SK-N-SH (cell line): ENCODE results near the gene MYH6. TPM values are rescaled to one million over a fixed set of nuclear protein-coding genes. Genes with fewer than 3 reads are reported as not detected.

ENCODE experiments used
- CTCF ChIA-PET: fragments of 300-600, 350-600 bp; formaldehyde crosslinking; extraction: SDS; loops from one replicate; lab custom pipeline; 2021; lab: Yijun Ruan, JAX
- POLR2A ChIA-PET: fragments of 350-600 bp; sonication (Branson Sonifier 250); formaldehyde crosslinking; extraction: SDS; loops from one replicate; lab custom pipeline; 2020; ENCODE audit warnings: antibody characterized with exemption, inconsistent platforms; lab: Yijun Ruan, JAX
- DNase-seq: peaks from one replicate; pipeline ENCODE4 v3.0.0; 2012
- H2AFZ ChIP-seq: fragments of 200-600 bp; sonication (generic); 2 replicates; pipeline ENCODE4 v1.8.1; 2016; ENCODE audit warnings: antibody characterized with exemption, mild to moderate bottlenecking, low read depth
- H3F3A ChIP-seq: fragments of 200-600 bp; sonication (generic); replicated peaks from 2 replicates; pipeline ENCODE3; 2016; ENCODE audit warnings: antibody characterized with exemption, mild to moderate bottlenecking; ENCODE audit not compliant: insufficient read depth
- H3K27ac ChIP-seq, 2 experiments: fragments of 200-500 bp in 1 of 2; fragments of 200-600 bp in 1 of 2; sonication (Bioruptor generic) in 1 of 2; sonication (generic), shearing (Covaris generic) in 1 of 2; 2 replicates each; pipeline versions ENCODE4 v1.5.1 to v1.6.1; 2014 to 2016; ENCODE audit warnings: low read depth in 2 of 2, inconsistent platforms in 1 of 2, low read length in 1 of 2, mild to moderate bottlenecking in 1 of 2, mixed read lengths in 1 of 2
- H3K27me3 ChIP-seq: fragments of 200-600 bp; sonication (generic), shearing (Covaris generic); 2 replicates; pipeline ENCODE4 v1.6.1; 2016; ENCODE audit warnings: mixed run types; ENCODE audit not compliant: insufficient read depth
- H3K36me3 ChIP-seq, 2 experiments: fragments of 200-500 bp in 1 of 2; fragments of 200-600 bp in 1 of 2; sonication (Bioruptor generic) in 1 of 2; sonication (generic) in 1 of 2; replicated peaks in 1 of 2; 2 replicates each; pipeline versions ENCODE3 to v1.5.1; 2014 to 2016; ENCODE audit warnings: low read length in 1 of 2, mild to moderate bottlenecking in 1 of 2; ENCODE audit not compliant: insufficient read depth in 2 of 2, control insufficient read depth in 1 of 2
- H3K4me1 ChIP-seq, 2 experiments: fragments of 200-500 bp in 1 of 2; fragments of 200-600 bp in 1 of 2; sonication (Bioruptor generic) in 1 of 2; sonication (generic), shearing (Covaris generic) in 1 of 2; 2 replicates each; pipeline versions ENCODE4 v1.5.1 to v1.6.1; 2014 to 2016; ENCODE audit warnings: low read depth in 1 of 2, low read length in 1 of 2, mixed run types in 1 of 2; ENCODE audit not compliant: insufficient read depth in 2 of 2, control insufficient read depth in 1 of 2
- H3K4me2 ChIP-seq: fragments of 200-600 bp; sonication (generic), shearing (Covaris generic); 2 replicates; pipeline ENCODE4 v1.6.1; 2017; ENCODE audit warnings: mixed run types
- H3K4me3 ChIP-seq, 2 experiments: fragments of 200-500 bp in 1 of 2; fragments of 200-600 bp in 1 of 2; sonication (Bioruptor generic) in 1 of 2; sonication (generic), shearing (Covaris generic) in 1 of 2; 2 replicates each; pipeline versions ENCODE4 v1.5.1 to v1.8.1; 2014 to 2016; ENCODE audit warnings: low read depth in 2 of 2, inconsistent platforms in 1 of 2, low read length in 1 of 2, mild to moderate bottlenecking in 1 of 2, mixed read lengths in 1 of 2, moderate library complexity in 1 of 2
- H3K79me2 ChIP-seq: fragments of 200-600 bp; sonication (generic); 2 replicates; pipeline ENCODE4 v1.8.1; 2017; ENCODE audit warnings: mild to moderate bottlenecking; ENCODE audit not compliant: insufficient read depth
- H3K9ac ChIP-seq: fragments of 200-600 bp; sonication (generic); 2 replicates; pipeline ENCODE4 v1.6.1; 2017; ENCODE audit warnings: mixed run types
- H3K9me2 ChIP-seq: fragments of 200-600 bp; sonication (generic); 2 replicates; pipeline ENCODE4 v1.6.1; 2017; ENCODE audit warnings: mixed run types
- H3K9me3 ChIP-seq: fragments of 200-600 bp; sonication (generic); 2 replicates; pipeline ENCODE4 v1.6.1; 2017; ENCODE audit warnings: mixed run types, mild to moderate bottlenecking, moderate library complexity
- H4K20me1 ChIP-seq: fragments of 200-600 bp; sonication (generic); 2 replicates; pipeline ENCODE4 v1.6.1; 2017; ENCODE audit warnings: mild to moderate bottlenecking, mixed run types; ENCODE audit not compliant: insufficient read depth
- ELF1 ChIP-seq: IDR thresholded peaks from 2 replicates; pipeline ENCODE4 v1.4.0; 2012
- EP300 ChIP-seq, 2 experiments: IDR thresholded peaks; 2 replicates each; pipeline versions ENCODE4 v1.4.0 to v1.6.1; 2012; ENCODE audit warnings: borderline replicate concordance in 1 of 2, low read depth in 1 of 2, low read length in 1 of 2
- FOSL2 ChIP-seq: IDR thresholded peaks from 2 replicates; pipeline ENCODE4 v1.4.0; 2012; ENCODE audit warnings: low read depth, mild to moderate bottlenecking, moderate library complexity, borderline replicate concordance
- FOXJ3 ChIP-seq: sonication (generic); formaldehyde crosslinking; IDR thresholded peaks from 2 replicates; pipeline ENCODE4 v1.5.1; 2020; ENCODE audit warnings: mild to moderate bottlenecking, missing genetic modification reagents
- FOXM1 ChIP-seq: IDR thresholded peaks from 2 replicates; pipeline ENCODE4 v1.4.0; 2012; ENCODE audit warnings: low read depth, mild to moderate bottlenecking
- GATA2 ChIP-seq: sonication (generic); formaldehyde crosslinking; IDR thresholded peaks from 2 replicates; pipeline ENCODE4 v1.5.0; 2020; ENCODE audit warnings: mild to moderate bottlenecking, missing genetic modification reagents
- JUND ChIP-seq: IDR thresholded peaks from 2 replicates; pipeline ENCODE4 v1.4.0; 2012
- MEF2A ChIP-seq: IDR thresholded peaks from 2 replicates; pipeline ENCODE4 v1.4.0; 2012; ENCODE audit warnings: low read depth, borderline replicate concordance
- RFX5 ChIP-seq: IDR thresholded peaks from 2 replicates; pipeline ENCODE4 v1.6.1; 2012; ENCODE audit warnings: mild to moderate bottlenecking, improper control_type of control experiment, low read length
- RXRA ChIP-seq: IDR thresholded peaks from 2 replicates; pipeline ENCODE4 v1.4.0; 2012; ENCODE audit warnings: low read depth, mild to moderate bottlenecking, borderline replicate concordance
- SMC3 ChIP-seq: IDR thresholded peaks from 2 replicates; pipeline ENCODE4 v1.6.1; 2012; ENCODE audit warnings: low read depth, low read length, improper control_type of control experiment
- TCF12 ChIP-seq: IDR thresholded peaks from 2 replicates; pipeline ENCODE4 v1.4.0; 2012
- WGBS: methylation state at CpG from one replicate; pipeline ENCODE4 v1.1.6; 2017; ENCODE audit warnings: low lambda C conversion rate; 5-methylcytosine and 5-hydroxymethylcytosine counted together
- polyA plus RNA-seq, 3 experiments: library from polyadenylated mRNA; depleted of rRNA; stranded (reverse); fragments of >200 nt; gene quantifications; 2 replicates each; pipeline ENCODE4 v1.2.3, GENCODE V29; 2012
- TF ChIP-seq, protein P1 (sequence below): IDR thresholded peaks from 2 replicates; pipeline ENCODE4 v1.6.1; 2012; ENCODE audit warnings: mild to moderate bottlenecking, low read depth, low read length, moderate library complexity
- TF ChIP-seq, protein P2 (sequence below): fragments of 150-350 bp; IDR thresholded peaks from 2 replicates; pipeline ENCODE4 v1.6.1; 2016; ENCODE audit warnings: mild to moderate bottlenecking, low read depth, low read length

The MYH6 gene
- polyA plus RNA-seq (2012; rRNA removed) = not detected in 2 replicates
- polyA plus RNA-seq (2012; cell fraction: cytosol; rRNA removed) = not detected in 2 replicates
- polyA plus RNA-seq (2012; cell fraction: nucleus; rRNA removed) = not detected in 2 replicates

GRCh38 chr14:23407516-23408306 lies at the start of gene MYH6:
TSS of gene MYH6 (minus strand) at chr14:23408273. CDS start at chr14:23407223, 1,050 bp downstream.
- H3K79me2 ChIP-seq = no peaks in the 10 kb centered on the region
- H3F3A ChIP-seq = no peaks in the 10 kb centered on the region
- no peak within 1 kb of the TSS for H3K4me3 ChIP-seq
- 43% methylated on average over 15 of the region's 15 CpGs for WGBS
- CTCF ChIA-PET = no interaction called here
- peaks cover 41% of the 10 kb centered on the region for H3K27me3 ChIP-seq
- H2AFZ ChIP-seq = no peak within 1 kb of the TSS
- H3K27ac ChIP-seq = no peak within 1 kb of the TSS
- H4K20me1 ChIP-seq = no peaks in the 10 kb centered on the region
- POLR2A ChIA-PET = no interaction called here
- H3K36me3 ChIP-seq = no peaks in the 10 kb centered on the region
- DNase-seq = no peak
- no peaks in the 10 kb centered on the region for H3K9me3 ChIP-seq
- TF ChIP-seq, protein P1, sequence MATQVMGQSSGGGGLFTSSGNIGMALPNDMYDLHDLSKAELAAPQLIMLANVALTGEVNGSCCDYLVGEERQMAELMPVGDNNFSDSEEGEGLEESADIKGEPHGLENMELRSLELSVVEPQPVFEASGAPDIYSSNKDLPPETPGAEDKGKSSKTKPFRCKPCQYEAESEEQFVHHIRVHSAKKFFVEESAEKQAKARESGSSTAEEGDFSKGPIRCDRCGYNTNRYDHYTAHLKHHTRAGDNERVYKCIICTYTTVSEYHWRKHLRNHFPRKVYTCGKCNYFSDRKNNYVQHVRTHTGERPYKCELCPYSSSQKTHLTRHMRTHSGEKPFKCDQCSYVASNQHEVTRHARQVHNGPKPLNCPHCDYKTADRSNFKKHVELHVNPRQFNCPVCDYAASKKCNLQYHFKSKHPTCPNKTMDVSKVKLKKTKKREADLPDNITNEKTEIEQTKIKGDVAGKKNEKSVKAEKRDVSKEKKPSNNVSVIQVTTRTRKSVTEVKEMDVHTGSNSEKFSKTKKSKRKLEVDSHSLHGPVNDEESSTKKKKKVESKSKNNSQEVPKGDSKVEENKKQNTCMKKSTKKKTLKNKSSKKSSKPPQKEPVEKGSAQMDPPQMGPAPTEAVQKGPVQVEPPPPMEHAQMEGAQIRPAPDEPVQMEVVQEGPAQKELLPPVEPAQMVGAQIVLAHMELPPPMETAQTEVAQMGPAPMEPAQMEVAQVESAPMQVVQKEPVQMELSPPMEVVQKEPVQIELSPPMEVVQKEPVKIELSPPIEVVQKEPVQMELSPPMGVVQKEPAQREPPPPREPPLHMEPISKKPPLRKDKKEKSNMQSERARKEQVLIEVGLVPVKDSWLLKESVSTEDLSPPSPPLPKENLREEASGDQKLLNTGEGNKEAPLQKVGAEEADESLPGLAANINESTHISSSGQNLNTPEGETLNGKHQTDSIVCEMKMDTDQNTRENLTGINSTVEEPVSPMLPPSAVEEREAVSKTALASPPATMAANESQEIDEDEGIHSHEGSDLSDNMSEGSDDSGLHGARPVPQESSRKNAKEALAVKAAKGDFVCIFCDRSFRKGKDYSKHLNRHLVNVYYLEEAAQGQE = no peak
- TF ChIP-seq, protein P2, sequence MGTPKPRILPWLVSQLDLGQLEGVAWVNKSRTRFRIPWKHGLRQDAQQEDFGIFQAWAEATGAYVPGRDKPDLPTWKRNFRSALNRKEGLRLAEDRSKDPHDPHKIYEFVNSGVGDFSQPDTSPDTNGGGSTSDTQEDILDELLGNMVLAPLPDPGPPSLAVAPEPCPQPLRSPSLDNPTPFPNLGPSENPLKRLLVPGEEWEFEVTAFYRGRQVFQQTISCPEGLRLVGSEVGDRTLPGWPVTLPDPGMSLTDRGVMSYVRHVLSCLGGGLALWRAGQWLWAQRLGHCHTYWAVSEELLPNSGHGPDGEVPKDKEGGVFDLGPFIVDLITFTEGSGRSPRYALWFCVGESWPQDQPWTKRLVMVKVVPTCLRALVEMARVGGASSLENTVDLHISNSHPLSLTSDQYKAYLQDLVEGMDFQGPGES = no peak
- TF ChIP-seq RXRA = no peak
- no peak for TF ChIP-seq RFX5
- TF ChIP-seq TCF12 = no peak
- TF ChIP-seq SMC3 = no peak
- TF ChIP-seq FOXJ3 = no peak
- TF ChIP-seq GATA2 (CRISPR knock-in tag) = no peak
- TF ChIP-seq MEF2A = no peak
- no peak for TF ChIP-seq FOXM1
- TF ChIP-seq EP300 (IDR thresholded peaks at IDR 0.05; ENCODE audit: borderline replicate concordance in 1 of 2, low read depth in 1 of 2, low read length in 1 of 2) = no peak
- TF ChIP-seq JUND = no peak
- TF ChIP-seq FOSL2 = no peak
- TF ChIP-seq ELF1 = no peak
- no peak within 1 kb of the TSS for H3K4me2 ChIP-seq
- H3K9ac ChIP-seq = no peak within 1 kb of the TSS
- H3K4me1 ChIP-seq = peaks cover 0 to 9% of the 10 kb centered on the region in 2 experiments; a peak in 1 of 4 replicates
- no peaks in the 10 kb centered on the region for H3K9me2 ChIP-seq
